GM21447 (cell line): Measurements from ENCODE around the gene LARGE1.

Source experiments
- ATAC-seq: cut with Tn5 transposase; IDR thresholded peaks from one replicate; pipeline ENCODE4 v1.9.1; 2021; ENCODE audit not compliant: unreplicated experiment

Gene LARGE1

DNA sequence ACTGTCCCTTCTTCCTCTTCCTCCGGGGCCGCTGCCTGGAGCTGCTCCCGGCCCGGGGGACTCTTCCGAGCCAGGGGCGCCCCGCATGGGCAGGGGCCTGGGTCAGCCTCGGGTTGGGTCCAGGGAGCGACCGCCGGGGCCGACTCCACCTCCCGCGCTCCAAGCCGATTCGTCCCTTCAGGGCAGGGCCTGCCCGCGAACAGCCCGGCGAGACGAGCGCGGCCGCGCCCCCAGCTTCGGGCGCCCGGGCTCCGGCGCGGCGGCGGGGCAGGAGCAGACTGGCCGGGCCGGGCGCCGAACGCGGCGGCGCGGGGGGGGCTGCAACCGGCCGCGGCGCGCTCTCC, at the start of gene LARGE1:
Gene LARGE1, minus strand, starts transcription at position 280 of the 344 bp plus-strand sequence.
- no peak for ATAC-seq

DNA sequence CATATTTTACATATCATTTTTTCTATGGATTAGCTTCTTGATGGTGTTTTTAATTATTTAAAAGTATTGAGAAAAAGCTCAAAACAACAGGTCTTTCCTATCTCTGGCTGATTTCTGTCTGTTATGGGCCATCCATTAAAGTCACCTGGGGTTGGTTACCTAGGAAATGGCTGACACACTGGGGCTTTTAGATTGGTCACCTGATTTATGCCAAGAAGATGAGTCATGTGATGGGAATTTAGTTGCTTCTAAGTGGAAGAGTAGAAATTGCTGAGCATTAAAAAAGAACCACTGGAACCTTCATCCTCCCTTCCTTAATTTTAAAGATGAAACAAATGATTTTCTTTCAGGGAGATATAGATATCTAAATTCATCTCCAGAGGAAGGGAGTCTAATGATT, 48.8 kb upstream of the LARGE1 start:
- ATAC-seq: no peak

DNA sequence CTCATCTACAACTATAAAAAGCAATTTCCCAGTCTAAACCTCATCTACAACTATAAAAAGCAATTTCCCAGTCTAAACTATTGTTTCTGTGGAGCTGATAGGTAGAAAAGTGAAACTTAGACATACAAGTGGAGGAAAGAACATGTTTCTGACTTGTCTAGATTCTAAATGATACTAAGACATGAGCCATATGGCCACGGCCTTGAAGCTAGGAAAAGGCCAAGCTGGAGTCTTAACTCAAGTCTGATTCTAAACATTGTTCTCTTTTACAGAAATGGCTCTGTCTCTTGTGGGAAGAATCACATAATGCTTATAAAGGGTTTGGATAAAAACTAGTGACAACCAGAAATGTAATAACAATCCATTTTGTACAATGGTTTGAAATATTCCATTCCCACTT, 43.8 kb upstream of the LARGE1 start:
- no peak for ATAC-seq

DNA sequence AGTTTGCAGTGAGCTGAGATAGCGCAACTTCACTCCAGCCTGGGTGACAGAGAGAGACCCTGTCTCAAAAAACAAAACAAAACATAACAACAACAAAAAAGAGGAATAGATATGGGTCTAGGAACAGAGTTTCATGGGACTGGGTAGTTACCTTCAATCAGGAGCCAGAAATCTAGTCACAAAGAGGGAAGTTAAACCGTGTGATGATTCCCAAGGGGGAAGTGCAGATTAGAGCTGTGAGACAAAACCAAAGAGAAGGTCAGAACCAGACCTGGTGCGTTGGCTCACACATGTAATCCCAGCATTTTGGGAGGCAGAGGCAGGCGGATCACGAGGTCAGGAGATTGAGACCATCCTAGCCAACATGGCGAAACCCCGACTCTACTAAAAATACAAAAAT, 42.1 kb upstream of the LARGE1 start:
- ATAC-seq: no peak

DNA sequence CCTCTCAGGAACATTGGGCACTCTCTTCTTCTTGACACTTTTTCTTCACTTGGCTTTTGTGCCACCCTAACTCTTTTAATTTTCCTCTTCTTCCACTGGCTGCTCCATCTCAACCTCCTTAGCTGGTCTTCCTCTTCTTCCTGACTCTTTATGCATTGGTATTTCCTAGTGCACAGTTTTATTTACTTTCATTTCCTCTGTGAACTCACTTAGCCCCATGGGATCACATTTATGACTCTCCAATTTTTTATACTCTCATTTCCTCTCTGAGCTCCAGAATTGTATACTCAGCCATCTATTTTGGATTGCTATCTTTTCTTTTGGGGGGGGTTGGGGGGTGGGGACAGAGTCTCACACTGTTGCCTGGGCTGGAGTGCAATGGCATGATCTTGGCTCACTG, 38.5 kb upstream of the LARGE1 start:
- ATAC-seq: no peak

DNA sequence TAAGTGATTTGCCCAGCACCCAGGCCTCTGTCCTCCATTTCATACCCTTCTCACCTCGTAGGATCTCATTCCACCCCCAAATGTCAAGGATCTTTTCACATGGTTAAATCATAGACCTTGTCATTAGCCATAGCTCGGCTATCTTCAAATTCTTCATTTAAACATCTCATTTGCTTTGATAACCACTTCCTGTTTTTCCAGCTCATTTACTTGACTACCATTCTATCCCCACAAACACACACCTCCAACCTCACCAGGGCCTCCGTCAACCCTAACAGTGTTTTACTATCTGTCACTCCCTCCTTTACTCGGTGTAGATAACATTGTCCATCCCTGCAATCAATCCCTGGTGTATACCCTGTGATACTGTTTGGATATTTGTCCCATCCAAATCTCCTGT, 36.8 kb upstream of the LARGE1 start:
- no peak for ATAC-seq

DNA sequence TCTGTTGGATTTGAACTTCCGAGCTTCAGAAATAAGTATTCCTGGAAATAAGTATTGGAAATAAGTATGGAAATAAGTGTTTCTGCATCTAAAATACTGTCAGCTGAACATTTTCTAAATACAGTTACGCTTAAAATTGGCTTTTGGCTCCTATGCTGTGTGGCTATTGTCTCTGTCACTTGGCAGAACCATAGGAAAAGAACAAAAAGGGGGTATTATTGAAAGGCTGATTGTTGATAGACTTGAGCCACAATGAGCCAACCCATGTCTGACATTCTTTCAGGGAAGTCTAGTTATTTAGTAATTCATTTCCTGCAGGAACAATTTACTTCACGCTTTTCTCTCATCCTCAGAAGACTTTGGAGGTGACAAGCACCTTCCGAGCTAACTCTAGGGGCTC, 32.5 kb upstream of the LARGE1 start:
- ATAC-seq: no peak

DNA sequence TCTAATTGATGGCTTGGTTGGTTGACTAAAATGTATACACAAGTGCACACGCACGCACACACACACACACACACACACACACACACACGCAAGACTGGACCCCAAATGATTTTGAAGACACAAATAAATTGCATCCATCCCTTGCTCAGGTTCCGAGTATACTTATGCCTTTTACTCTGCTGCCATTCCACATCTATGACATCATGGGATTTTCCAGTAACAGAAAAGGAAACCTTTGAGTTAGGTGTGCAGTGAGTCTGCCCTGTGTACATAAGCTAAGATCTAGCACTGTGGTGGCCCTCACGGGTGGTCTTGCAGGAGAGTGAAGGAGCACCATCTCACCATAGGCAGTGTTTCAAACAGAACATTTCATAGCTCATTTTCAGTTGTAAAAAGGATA, 20.5 kb upstream of the LARGE1 start:
- no peak for ATAC-seq

DNA sequence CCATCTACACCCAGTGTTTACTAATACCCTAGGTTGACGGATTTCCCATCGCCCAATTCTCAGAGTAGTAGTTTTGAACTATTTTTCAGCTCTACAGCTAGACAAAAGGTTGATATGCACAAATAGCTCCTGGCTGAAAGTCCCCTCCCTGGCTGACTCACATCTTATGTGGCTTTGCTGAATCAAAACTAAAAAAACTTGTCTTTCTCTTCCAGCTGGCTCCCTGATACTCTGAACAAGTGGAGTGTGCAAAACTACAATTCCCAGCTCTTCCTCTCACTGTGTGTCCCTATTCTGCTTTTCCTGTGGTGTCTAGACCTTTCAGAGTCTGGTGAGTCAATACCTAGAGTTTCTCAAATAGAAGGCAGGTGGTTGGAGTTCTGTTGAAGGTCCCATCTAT, 12.7 kb upstream of the LARGE1 start:
- ATAC-seq: no peak

DNA sequence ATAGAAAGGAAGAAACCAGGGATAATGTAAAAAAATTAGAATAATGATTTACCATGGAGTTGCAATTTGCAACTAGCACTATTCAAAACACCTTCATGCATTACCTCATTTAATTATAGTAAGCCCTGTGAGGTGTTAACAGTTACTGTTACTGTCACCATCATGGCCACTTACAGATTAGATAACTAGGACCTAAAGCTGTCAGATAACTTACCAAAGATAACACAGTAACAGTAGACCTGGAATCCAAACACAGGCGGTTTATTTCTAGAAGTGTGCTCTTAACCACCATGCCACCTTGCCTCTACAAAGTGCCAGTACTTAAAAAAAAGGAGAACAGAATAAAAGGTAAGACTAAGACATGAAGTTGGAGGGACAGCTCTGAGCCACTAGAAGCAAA, 11.1 kb upstream of the LARGE1 start:
- ATAC-seq: no peak

DNA sequence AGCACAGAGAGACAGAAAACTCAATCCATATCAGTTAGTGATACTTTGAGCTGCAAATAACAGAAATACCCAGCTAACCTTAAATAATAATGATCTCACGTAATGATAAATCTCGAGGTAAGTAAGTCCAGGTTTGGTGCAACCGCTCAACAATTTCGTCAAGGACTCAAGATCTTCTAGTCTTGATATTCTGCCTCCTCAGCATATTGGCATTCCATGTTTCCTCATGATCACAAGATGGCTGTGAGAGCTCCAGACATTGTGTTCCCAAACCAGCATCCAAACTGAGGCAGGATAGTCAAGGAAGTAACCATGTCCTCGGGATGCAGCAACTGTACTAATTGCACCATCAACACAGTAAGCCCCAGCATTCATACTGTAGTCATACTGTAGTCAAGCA, 7.5 kb upstream of the LARGE1 start:
- ATAC-seq: no peak

DNA sequence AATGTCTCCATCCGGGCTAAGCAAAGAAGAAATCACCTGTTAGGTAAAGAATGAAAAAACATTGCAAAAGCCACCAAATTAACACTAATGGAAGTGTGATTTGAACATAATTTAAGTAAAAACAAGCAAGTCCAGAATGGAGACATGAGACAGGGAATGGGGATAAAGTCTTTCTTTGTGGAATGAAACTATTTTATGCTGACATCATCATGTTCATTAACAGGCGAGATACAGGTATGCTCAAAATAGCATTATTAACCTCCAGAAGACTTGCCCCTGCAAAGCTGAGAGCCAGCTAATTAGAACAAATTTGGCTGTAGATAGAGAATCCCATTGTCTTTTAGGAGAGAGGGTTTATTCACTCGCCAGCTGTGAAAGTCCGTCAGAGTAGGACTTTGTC, 4.9 kb upstream of the LARGE1 start:
- ATAC-seq: no peak

DNA sequence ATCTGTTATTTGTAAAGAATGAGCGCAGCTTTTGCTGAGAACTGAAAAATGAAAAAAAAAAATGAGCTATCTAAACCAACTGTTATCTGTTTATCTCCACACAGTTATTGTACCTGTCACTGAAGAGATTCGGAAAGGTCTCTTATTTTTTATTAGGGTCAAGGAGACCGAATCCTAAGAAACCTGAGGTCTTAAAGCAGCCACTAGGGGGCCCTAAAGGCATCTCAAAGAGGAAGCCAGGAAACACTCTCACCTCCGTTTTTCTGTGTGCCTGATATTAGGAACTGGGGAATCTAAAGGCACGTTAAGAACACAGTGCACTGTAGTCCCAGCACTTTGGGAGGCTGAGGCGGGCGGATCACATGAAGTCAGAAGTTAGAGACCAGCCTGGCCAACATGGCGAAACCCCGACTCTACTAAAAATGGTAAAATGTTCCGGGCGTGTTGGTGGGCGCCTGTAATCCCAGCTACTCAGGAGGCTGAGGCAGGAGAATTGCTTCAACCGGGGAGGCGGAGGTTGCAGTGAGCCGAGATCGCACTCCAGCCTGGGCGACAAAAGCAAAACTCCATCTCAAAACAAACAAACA, 3.5 kb upstream of the LARGE1 start:
- ATAC-seq: no peak

DNA sequence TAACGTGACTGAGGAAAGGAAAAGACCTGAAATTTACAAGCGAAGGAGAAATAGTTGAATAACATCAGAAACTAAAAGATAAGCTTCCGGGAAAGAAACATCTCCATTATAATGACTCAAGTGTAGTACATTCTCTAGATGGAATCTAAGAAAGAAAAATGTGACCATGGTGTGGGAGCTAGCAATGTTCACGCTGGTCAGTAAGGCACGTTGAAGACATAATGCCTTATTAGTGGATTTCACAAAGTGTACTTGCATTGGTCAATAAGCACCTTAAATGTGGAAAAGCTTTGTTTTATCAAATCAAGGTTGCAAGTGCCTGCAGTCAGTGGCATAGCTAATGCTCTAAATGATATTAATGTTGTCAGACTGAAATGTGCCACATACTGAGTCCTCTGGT, 2.8 kb upstream of the LARGE1 start:
- no peak for ATAC-seq

DNA sequence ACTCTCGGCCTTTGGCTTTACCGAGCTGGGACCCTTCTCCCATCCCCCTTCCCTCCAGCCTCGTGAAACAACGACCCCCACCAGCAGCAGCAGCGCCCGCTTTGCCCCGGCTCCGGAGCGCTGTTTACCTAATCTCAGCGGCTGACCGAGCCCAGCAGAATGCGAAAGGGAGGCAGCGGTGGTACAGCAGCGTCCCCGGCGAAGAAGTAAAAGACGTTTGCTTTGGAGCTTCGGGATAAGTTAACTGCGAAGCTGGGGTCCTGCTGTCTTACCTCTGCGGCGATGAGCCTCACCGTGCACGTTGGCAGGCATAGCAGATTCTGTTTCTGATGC, 2.0 kb upstream of the LARGE1 start:
- ATAC-seq: no peak

DNA sequence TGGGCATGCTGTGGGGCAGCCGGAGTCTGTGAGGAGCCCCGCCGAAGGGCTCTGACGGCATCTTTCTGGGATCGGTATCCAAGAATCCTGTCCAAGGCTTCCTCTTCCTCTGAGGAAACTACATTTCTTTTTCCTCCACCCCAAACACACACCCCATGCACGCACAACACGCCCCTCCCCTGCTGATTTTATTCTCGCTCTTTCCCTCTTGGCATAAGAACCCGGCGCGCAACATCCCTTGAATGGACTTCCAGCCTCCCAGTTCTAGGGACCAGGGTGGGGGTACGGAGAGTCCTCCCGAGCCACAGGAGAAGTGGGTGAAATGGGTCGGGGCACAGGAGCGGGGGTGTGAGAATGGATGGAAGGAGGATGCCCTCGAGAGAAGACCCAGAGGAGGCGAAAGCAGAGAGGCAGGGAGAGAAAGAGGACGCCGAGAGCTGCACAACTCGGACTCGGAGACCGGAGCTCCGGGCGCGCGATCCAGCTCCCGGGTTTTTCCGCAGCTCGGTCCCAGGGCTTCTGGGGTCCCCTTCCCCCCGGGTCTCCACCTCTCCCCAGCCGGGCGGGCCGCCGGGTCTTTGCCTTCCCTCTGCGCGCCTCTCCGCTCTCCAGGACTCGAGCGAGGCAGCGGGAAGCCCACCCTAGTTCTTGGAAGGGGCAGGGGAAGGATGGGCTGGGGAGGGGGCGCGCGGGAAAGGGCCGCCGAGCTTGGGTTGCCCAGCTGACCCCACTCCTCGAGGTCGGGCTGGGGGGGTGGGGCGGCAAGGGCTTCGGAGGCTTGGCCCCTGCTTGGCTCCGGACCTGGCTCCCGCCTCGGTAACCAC, 1.5 kb upstream of the LARGE1 start:
- ATAC-seq: no peak

DNA sequence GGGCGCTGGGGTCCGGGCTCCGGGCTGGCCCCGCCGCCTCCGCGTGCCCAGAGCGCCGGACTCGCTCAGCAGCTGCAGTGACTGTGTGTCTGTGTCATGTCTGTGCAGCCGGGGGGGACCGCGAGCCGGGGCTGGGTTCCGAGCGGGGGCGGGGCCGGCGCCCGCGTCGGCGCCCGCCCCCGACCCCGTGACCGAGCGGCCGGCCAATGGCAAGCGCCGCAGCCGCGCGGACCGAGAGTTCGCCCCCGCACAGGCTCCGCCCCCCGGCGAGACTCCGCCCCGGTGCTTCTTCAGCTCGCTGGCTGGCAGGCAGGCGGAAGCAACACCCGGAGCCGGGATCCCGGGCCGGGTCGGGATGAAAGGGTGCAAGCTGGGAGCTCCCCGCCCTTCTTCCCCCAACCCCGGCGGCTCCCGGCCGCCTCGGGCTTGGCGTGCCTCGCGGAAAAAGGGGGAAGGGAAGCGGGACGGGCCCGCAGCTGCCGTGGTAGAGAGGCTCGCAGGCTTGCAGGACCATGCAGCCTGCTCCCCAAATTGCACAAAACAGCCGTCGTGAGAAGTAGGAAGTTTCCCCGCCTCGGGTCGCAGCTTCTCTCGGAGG, 750 bp upstream of the LARGE1 start:
- peak; percentile 54 for ATAC-seq

DNA sequence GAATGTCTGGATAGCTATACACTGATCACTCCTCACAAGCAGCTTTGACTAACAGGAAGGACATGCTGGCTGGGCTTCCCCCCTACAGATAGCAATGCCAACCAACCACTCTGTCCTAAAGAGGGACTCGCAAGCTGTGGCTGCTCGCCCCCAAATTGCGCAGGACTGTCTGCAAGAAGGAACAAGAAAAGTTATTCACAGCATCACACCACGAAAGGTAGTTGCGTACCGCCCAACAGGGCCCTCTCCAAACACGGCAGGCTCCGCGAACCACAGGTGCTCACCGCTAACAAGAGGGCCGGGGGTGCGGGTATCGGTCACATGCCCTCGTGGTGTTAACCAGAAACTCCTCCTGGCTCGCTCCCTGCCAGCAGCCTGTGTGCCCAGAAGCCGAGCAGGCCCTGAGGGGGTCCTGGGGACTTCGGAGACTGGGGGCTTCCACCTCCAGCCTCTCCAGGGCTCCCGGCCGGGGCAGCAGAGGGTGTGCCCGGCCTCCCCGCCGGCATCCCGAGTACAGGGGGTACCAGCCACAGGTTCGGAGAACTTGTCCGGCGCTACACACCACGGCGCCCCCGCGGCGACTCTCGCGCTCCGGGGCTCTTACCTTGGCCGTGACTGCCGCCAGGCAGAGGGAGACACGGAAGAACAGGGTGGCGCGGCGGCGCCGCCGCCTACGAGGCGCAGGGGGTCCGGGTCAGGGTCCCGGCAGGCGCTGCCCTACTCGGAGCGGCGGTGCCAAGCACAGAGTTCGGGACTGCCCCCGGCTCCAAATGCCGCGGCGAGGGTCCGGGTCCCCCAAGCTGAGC, 682 bp downstream of the LARGE1 start:
- ATAC-seq: no peak

DNA sequence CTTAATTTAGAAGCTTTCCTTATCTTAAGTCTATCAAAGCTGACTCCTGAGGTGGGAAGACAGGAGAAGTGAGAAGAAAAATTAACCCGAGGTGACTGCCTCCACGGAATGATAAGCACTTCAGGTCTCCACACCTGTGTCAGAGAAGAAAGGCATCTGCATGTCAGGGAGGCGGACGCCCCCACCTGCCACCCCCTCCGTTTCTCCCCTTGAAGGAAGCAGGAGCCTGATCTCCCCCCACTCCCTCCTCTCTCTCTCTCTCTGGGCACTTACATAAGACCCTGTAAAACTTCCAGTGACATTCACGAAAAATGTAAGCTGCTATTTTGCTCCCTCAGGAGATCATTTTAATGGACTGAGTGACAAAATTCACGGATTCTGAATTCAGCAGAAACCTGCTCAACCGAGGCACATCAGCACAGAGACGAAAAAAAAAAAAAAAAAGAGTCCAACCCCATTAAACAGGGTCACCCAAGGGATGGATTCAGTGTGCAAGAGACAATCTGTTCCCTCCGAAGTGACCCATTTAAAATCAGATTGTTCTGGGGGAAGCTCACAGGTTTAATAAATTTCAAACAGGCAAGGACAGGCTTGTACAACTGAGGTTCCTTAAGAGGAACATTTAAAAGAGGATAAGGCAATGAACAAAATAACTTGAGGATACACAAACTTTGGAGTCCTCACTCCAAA, 1.5 kb downstream of the LARGE1 start:
- ATAC-seq: no peak

DNA sequence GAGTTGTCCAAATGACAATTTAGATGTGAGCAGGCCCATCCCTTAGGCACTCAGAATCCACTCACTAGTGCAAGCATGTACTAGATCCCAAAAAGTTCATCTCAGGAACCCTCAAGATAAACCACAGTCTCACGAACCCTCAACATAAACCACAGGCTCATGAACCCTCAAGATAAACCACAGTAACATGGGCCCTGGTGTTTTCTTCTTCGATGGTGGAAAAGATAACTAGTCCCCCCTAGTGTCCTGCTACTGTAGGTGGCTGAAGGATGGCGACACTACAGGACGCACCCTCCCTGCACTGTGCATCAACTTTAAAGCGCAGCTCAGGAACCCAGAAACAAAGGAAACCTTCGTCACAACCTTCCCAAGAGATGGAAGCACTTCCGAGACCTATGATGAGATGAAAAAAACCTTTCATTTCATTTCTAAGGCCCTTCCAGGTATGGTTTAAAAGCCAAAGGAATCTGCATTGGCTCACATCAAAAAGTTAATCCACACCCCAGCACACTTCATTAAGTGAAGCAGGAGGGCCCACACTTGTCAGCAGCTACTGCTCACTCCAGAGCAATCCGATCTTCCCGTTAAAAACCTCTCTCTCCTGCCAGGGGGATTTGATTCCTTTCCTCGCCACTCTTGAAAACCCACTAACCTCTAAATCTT, 2.4 kb downstream of the LARGE1 start:
- ATAC-seq: no peak

DNA sequence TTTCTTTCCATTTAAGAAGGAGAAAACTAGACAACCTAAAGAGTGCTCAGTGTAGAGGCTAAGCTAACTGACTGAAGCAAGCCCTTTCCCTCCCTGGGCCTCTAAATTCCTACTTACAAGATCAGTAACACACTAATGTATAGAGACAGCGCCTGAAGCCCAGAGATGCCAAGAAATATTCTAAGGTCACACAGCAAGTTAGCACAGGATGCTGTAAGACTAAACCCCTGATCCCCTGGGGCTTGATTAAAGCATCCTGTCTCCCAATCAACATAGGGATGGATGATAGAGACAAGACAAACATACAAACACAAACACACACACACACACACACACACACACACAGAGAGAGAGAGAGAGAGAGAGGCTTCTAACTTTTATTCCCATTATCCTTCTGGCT, 5.6 kb downstream of the LARGE1 start:
- ATAC-seq: no peak
